Measurements from ENCODE around the gene MEX3A.
"Not testable (repeated sequence)": the region's sequence is repeated elsewhere in the genome, so short reads cannot be mapped to it uniquely, and the experiment has no call there.

MEX3A gene

DNA sequence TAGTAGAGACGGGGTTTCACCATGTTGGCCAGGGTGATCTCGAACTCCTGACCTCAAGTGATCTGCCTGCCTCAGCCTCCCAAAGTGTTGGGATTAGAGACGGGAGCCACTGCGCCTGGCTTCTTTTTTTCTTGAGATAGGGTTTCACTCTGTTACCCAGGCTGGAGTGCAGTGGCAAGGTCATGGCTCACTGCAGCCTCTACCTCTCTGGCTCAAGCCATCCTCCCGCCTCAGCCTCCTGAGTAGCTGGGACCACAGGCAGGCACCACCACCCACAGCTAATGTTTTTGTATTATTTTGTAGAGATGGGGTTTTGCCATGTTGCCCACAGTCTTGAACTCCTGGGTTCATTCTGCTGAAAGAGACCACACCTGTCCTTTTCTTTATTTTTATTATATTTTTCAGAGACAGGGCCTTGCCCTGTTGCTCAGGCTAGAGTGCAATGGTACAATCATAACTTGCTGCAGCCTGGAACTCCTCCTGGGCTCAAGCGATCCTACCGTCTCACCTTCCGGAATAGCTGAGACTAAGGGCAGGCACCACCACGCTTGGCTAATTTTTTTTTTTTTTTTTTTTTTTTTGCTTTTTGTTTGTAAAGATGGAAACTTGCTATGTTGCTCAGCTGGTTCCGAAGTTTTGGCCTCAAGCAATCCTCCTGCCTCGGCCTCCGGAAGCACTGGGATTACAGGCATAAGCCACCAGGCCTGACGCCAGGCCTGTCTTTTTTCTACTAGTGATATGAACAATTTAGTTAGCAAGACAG, 35.3 kb upstream of the MEX3A start:
- no peak for DNase-seq

DNA sequence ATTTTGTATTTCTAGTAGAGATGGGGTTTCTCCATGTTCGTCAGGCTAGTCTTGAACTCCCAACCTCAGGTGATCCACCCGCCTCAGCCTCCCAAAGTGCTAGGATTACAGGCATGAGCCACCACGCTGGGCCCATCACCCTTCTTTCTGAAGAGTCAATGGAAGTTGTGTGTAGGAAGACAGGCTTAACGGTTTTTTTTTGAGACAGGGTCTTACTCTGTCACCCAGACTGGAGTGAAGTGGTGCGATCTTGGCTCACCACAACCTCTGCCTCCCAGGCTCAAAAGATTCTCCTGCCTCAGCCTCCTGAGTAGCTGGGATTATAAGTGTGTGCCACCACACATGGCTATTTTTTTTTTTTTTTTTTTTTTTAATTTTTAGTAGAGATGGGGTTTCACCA, 34.5 kb upstream of the MEX3A start:
- DNase-seq, result not testable (repeated sequence)

DNA sequence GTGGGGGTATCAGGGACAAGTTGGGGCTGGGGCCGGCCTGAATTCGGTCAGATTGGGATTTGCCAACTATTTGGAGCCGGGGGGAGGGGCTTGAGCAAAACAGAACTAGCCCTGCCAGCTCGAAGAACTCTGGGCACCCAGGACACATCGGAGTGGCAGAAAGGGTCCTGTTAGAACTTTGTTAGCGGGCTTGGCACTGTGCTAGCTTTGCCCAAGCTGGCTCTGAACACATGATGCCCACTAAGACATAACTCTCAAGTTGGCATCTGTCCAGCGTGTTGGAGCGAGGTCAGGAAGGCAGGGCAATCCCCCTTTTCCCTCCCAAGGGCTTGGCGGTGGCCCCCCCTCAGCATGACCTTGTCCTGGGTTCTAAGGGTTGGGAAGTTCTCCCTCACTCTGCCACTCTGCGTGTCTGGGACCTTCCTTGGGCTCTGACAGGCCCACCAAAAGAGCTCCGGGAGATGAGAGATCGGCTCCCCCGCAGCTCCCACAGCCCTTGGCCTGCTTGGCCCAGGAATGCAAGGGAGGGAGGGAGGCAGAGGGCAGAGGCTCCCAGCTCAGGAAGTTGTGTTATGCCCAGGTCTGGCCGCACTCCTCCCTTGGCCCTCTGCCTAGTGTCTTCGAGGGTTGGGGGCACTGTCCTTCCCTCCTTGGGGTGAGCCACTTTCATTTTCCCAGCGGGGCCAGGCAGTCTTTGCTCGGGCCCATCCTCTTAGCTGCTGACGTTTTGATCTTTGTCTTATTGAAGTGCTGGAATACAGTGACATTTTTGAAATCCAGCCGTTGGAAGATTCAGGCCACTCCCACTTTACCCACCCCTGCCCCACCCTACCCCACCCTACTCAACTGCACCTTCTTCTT, 33.5 kb upstream of the MEX3A start:
- peak in 1 of 6 experiments; percentile 27 for DNase-seq

DNA sequence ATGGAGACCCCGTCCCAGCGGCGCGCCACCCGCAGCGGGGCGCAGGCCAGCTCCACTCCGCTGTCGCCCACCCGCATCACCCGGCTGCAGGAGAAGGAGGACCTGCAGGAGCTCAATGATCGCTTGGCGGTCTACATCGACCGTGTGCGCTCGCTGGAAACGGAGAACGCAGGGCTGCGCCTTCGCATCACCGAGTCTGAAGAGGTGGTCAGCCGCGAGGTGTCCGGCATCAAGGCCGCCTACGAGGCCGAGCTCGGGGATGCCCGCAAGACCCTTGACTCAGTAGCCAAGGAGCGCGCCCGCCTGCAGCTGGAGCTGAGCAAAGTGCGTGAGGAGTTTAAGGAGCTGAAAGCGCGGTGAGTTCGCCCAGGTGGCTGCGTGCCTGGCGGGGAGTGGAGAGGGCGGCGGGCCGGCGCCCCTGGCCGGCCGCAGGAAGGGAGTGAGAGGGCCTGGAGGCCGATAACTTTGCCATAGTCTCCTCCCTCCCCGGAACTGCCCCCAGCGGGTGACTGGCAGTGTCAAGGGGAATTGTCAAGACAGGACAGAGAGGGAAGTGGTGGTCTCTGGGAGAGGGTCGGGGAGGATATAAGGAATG, 32.8 kb upstream of the MEX3A start:
- DNase-seq, result peak in 3 of 6 experiments; percentile 16 to 49 (median 43)

DNA sequence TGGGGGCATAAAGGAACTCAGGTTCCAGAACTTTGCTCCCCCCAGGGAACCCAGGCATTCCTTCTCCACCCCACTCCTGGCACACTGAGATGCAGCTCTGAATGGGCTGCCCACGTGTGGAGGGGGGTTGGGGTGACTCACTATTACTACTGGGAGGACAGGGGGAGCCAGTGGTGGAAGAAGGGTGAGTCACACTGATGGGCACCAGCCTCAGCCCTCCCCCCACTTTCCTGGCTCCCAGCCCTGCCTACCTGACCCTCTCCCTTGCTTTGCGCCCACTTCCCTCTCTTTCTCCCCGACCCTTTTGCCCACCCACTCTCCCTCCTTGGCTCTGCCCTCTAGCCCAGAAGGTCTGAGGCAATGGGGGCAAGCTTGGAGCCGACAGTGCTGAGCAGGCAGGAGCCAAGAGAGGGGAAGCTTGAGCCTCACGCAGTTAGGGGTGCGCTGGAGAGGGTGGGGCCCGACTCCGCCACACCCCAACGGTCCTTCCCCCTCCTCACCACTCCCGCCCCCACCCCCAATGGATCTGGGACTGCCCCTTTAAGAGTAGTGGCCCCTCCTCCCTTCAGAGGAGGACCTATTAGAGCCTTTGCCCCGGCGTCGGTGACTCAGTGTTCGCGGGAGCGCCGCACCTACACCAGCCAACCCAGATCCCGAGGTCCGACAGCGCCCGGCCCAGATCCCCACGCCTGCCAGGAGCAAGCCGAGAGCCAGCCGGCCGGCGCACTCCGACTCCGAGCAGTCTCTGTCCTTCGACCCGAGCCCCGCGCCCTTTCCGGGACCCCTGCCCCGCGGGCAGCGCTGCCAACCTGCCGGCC, 32.0 kb upstream of the MEX3A start, which contains the start of gene LMNA:
TSS of gene LMNA (plus strand) at position 611 of the 818 bp plus-strand sequence. CDS start 208 bp downstream, outside the sequence.
- DNase-seq, result peak in 5 of 6 experiments; percentile 20 to 51 (median 37)

DNA sequence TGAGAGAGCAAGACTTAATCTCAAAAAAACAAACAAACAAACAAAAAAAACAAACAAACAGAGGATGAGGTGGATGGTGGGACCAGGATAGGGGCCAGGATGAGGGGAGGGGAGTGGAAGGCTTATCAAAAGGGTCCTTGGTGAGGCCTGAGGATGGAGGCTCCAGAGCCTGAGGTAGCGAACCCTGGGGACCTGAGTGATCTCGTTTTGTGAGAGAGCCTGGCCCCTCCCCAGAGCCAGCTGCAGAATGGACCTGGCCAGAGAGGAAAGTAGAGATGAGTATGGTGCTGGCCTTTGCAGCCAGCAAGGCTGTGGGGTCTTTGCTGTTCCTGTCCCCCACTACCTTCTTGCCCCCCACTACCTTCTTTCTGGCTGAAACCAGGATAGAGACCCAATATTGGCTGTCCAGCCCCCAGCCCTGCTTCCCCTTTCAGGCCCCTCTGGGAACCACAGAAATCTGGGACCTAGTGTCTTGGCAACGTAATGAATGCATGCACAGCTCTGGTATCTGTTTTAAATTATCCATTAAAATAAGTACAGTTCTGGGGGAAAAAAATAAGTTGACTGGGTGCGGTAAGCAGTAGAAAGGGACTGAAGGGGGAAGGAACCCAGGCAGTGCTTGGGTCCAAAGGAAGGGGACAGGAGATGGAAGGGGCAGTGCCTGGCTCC, 31.2 kb upstream of the MEX3A start:
- no peak for DNase-seq

DNA sequence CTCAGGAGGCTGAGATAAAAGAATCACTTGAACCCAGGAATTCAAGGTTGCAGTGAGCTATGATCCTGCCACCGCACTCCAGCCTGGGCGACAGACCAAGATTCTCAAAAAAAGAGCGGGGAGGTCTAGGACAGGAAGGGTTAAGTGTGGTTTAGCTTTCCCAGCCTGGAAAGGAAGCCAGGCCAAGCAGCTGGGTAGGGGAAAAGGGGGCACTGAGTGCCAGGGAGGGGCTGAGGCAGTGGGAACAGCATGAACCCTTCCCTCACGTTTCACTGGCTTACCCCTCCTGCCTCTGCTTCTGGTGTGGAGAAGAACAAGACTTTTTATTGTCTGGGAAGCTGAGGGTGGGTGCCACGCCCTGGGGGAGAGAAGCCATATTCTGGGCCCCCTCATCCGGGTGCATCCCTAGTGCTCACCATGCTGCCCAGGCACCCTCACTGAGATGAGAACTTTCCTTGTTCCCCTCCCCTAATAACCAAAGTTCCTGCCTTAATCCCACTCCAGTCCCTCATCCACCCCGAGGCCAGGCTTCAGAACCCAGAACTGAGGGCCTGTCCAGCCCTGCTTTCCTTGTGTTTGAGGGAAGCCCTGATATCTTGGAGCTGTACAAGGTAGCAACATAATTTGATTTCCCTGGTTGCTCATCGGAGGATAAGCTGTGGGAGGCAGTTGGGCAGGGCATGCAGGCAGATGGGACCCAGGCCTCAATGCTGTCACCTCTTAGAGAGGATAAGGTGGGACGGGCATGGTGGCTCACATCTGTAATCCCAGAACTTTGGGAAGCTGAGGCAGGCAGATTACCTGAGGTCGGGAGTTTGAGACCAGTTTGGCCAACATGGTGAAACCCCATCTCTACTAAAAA, 30.2 kb upstream of the MEX3A start:
- no peak for DNase-seq

DNA sequence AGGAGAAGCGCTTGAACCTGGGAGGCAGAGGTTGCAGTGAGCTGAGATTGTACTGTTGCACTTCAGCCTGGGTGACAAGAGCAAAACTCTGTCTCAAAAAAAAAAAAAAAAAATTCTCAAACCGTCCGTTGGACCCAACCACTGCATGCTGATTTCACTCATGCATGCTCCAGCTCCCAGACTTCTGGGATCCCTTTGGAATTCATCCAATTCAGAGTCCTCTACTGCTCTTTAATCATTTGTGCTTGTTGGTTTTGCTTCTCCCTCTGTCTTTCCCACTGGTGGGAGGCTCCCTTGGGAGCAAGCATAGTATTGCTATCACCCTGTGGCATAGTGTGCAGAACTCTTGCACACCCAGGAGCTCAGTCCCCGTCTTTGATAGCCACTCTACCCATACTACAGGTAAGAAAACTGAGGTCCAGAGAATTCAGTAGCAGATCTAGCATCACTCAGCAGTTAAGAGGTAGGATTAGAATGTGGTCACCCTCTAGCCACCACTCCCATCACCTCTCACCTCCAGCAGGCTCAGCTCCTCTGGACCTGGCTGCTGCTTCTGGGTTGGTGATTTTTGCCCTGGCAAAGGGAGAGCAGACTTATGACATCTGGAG, 29.2 kb upstream of the MEX3A start:
- no peak for DNase-seq

DNA sequence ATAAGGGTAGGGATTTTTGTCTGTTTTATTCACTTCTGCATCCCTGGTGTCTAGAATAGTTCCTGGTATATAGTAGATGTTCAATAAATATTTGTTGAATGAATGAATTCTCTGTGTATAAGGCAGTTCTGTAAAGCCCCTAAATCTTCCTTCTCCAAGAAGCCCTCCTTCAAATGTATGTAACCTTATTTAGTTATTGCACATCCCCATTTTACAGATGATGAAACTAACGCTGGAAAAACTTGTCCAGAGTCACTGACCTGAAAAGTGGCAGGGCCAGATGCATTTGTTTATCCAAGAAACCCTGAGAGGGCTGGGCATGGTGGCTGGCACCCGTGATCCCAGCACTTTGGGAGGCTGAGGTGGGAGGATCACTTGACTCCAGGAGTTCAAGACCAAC, 28.0 kb upstream of the MEX3A start:
- DNase-seq, result no peak

DNA sequence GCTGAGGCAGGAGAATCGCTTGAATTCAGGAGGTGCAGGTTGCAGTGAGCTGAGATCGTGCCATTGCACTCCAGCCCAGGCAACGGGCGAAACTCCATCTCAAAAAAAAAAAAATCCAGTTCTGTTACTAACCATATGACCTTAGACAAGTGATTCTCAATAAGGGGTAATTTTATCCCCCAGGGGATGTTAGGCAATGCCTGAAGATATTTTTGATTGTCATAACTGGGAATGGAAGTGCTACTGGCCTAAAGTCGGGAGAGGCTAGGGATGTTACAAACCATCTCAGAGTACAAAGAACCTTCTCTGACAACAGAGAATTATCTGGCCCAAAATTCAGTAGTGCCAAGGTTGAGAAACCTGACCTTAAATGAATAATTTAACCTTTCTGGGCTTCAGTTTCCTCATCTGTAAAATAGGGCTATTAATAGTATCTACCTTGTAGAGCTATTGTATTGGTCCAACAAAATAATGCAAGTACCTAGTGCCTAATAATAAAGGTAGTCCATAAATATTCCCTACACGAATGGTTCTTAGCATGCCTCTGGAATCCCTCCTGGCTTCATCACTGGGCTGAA, 26.5 kb upstream of the MEX3A start:
- DNase-seq, result no peak

DNA sequence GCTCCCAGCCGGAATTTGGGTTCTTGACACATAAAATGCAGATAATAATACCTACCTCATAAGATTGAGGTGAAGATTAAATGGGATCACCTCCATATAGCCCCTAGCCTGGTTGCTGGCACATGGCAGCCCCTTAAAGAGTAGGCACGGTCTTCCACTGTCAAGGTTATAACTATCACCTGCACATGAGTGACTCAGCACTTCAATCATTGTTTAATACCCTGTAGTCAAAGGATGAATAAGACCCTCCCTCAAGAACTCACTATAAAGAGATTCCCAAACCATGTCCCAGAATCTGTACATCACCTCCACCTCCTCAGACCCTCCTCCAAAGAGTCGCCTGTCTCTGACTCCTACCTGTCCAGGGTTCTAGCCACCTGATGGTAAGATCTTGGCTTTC, 25.8 kb upstream of the MEX3A start:
- no peak for DNase-seq

DNA sequence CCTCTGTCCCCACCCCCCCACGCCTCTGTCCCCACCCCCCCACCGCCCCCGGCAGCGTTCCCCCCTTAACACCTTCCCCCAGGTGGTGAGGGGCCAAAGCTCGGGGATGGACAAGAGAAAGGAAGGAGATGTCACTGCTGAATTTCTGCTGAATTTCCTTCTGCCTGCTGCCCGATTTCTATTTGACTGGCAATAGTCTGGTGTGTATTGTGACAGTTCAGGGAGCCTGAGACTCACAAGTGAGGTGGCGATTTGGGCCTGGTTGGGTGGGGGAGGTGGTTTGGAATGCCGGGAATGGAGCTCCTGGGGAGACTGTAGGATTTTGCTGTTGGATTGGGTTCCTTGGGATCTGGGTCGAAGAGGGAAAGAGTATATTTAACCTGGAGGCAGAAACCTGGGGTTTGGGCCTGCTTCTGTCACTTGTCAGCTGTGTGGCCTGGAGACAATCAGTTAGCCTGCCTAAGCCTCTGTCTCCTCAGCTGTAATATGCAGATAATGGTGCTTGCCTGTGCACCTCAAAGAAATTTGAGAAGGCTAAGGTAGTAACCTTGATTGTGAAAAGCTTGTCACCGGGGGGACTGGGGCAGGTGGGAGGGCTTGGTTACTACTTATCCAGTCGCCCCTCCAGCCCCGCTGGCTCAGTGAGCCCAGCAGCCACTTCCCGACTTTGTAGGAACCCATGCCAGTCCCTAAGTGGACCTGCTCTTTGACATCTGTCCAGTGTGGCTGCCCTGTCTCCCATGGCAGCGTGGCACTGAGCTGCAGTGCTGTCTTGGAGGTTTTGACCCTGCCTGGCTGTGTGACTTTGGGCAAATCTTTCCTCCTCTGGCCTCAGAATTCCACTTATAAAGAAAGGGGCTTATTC, 24.6 kb upstream of the MEX3A start:
- DNase-seq, result peak in 3 of 6 experiments; percentile 44 to 71 (median 53)

DNA sequence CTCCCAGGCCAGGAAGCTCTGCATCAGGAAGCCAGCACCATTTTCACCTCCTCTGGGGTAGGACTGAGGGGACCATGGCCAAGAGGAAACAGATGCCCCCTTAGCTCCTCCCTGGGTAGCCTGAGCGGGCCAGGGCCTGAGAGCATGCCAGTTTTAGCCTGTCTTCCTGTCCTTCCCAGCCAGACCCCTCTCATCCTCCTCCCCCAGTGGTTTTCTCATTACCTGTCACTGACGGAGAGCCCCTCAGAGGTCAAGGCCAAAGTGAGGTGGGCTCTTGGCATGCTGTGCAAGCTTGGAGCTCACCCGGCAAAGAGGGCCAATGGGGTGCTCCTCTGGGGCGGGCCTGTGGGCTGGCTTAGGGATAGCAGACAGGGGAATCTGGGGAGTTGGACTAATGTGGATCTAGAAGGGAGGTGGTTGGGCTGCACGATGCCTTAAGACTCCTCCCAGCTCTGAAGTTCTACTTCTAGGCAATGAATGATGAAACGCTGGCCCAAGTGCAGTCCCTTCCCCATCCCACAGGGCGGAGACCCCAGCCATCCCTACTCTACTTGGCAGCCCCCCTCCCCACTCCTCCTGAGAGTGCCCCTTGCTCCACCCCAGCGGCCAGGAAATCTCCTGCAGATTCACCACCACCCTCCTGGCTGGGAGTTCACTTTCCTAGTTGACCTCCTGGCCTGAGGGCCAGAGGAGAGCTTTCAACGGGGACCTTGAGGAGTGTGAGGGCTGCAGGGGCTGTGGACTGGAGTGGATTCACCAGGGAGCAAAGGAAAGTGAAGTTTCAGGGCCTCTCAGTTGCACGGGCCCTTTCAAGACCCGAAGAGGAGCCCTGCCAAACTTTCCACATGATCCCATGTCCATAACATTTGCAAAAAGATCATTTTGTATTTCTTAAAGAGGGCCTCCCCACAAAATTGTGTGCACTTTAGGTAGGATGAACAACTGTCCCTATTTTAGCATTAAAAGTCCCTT, 22.9 kb upstream of the MEX3A start:
- DNase-seq, result no peak

DNA sequence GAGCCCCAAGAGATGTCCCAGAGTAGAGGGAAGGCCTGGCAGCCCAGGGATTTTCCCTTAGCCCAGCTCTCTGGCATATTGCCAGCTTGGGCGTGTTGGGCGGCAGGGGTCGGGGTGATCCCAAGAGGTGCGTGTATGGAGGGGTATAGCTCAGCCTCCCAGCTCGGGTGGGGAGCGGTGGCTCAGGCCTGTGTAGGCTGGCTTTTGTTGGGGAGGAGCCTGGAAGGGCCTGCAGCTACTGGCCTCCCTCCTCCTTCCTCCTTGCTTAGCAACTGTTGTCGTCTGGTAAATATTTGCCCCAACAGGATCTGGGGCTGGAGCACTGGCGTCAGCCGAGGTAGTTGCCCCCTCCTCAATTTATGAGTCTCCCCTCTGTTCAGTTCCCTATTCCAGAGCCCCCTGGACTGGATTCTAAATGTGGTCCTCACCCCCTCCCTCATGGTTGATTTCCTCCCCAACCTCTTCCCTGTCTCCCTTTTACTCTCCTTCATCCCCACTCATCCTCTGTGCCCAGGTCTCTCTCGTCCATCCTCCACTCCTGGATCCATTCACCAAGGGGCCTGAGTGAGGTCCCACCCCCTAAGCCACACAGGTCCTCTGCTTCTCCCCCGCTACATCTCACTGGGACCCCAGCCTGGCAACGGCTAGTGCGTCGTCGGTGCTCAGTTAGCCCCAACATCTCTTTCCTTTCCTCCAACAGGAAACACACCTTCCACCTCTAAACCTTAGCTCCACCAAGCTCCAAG, 22.0 kb upstream of the MEX3A start:
- peak in 4 of 6 experiments; percentile 7 to 38 (median 26) for DNase-seq

DNA sequence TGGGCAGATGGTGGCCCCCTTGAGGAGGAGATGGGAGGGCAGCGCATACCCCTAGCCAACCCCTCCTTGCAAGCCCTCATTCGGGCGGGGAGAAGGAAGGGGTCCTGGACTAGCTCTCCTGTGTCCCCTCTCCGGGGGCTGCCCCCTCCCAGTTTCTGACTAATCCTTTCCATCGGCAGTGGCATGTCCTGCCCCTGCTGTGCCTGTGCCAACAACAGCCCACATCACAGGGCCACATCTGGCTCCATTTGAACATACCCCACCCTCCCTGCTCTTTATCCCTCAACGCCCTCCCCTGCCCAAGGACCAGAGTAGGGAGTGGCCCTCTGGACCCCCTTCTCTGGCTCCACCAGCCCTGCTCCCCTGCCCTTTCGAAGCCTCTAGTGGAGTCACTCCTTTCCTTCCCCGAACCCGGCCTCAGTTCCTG, 21.3 kb upstream of the MEX3A start:
- DNase-seq, result no peak

DNA sequence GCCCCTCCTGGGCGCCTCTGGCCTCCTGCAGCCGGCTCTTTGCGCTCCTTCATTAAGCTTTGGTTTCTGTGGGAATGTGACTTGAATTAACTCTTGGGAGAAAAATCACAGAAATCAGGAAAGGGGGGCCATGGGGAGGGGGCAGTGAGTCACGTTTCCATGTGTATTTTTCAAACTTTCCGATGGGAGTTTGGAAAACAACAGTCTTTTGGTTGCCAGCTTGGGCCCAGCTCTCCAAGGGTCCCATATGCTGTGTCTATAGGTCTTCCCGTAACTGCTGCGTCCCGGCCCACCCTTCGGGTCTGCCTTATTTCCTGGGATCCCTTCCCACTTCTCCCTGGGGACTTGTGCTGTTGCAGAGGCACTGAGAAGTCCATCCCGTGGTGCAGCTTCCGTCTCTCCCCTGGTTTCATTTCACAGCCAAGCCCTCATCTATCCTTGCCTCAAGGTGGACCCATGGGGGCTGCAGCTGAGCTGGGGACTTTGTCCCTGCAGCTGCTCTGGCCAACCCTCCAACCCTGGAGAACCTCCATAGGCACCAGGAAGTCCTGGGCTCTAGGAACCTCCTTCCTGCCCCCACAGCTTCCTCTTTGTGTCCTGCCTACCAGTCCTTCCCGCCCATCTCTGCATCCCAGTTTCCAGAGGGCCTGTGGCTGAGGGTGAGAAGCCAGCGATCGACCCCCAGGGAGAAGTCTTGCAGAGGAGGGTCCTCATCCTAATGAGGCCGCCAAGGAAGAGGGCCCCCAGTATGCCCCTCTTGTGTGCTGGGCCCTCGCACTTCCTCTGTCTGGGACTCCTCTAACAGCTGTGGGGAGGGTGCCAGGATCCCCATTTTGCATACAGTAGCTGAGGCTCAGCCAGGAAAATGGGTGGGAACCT, 20.6 kb upstream of the MEX3A start:
- no peak for DNase-seq

Data from stimulated activated naive CD4-positive, alpha-beta T cell (primary cell).